Psoas muscle (tissue), 8 donors: ENCODE results near the gene COL2A1. TPM values are rescaled to one million over a fixed set of nuclear protein-coding genes. Genes with fewer than 3 reads are reported as not detected.

Experiments used
- ATAC-seq, 4 donors: fragments of 200-7000 bp; cut with Tn5 transposase; one replicate each; pipeline ENCODE4 v1.9.1; 2020; ENCODE audit warnings: moderate library complexity in 3 of 4, mild to moderate bottlenecking in 2 of 4
- DNase-seq, 2 donors: peaks; one replicate each; pipeline ENCODE4 v3.0.0-alpha.2; 2020
- H3K27ac ChIP-seq: fragments of 200-600 bp; one replicate; pipeline ENCODE4 v1.8.0; 2022
- H3K27me3 ChIP-seq, 3 donors: fragments of 200-600 bp in 1 of 3; one replicate each; pipeline versions ENCODE4 v1.6.1 to v1.8.0; 2013 to 2022; ENCODE audit warnings: low read length in 2 of 3, mild to moderate bottlenecking in 2 of 3, moderate library complexity in 1 of 3; ENCODE audit not compliant: insufficient read depth in 3 of 3
- H3K36me3 ChIP-seq, 2 donors: fragments of 200-600 bp in 1 of 2; one replicate each; pipeline versions ENCODE4 v1.6.1 to v1.8.0; 2013 to 2022; ENCODE audit warnings: low read depth in 1 of 2, mild to moderate bottlenecking in 1 of 2, moderate library complexity in 1 of 2; ENCODE audit not compliant: insufficient read depth in 1 of 2
- H3K4me1 ChIP-seq: fragments of 200-600 bp; one replicate; pipeline ENCODE4 v1.8.0; 2022
- H3K4me3 ChIP-seq: fragments of 200-600 bp; one replicate; pipeline ENCODE4 v1.8.0; 2022; ENCODE audit warnings: mild to moderate bottlenecking
- H3K9me3 ChIP-seq: fragments of 200-600 bp; one replicate; pipeline ENCODE4 v1.8.0; 2022
- CTCF ChIP-seq: fragments of 200-600 bp; IDR thresholded peaks from one replicate; pipeline ENCODE4 v1.8.0; 2022; ENCODE audit warnings: antibody characterized with exemption
- WGBS, 3 donors: extraction: QIAGEN DNeasy Blood & Tissue Kit; methylation state at CpG; one replicate each; pipeline versions ENCODE4 v1.1.6 to v1.1.7; 2013; 5-methylcytosine and 5-hydroxymethylcytosine counted together
- intact Hi-C, 2 donors: fragments of 100-400 bp; cut with DNase I; formaldehyde crosslinking; loops; one replicate each; pipeline versions ENCODE4 v1.11.0 to v1.14.2; 2022
- polyA plus RNA-seq, 3 donors: library from polyadenylated mRNA; stranded (reverse); fragments of 200-250 nt; gene quantifications; one replicate each; pipeline ENCODE4 v1.2.3, GENCODE V29; 2013
- total RNA-seq, 4 donors: library from RNA; stranded (reverse); fragmentation: NEBNext Ultra II Directional in 2 of 4; extraction: Animal tissue kit (Norgen Biotek cat#: 25700) in 2 of 4; gene quantifications; one replicate each; pipeline versions ENCODE4 v1.2.1 to v1.2.4, GENCODE V29; 2021 to 2023
- donor health status: healthy with polysubstance abuse.
- donor health status: DM: no; HTN: no; CAD: no; lungs with moderate emphysema.
- donor health status: Bipolar disorder and iron deficiency.
- donor health status: healthy.
- donor health status: DM: yes; HTN: yes; CAD: no.
- donor health status: DM: no; HTN: no; CAD: no.
- donor health status: DM: no; HTN: no; CAD: no.
- donor health status: DM: yes; HTN: yes; CAD: no.

Gene COL2A1
- total and polyA plus RNA-seq, 7 donors: 0.06 to 0.41 (median 0.07) TPM; not detected in 4

GRCh38 chr12:47949441-47950341 lies 54.6 kb downstream of the COL2A1 start:
- 54 to 59% (median 57%) methylated on average over 32 of the region's 32 CpGs for WGBS, 3 donors
- Histone ChIP-seq H3K27ac (no peak overlapping the region), H3K9me3 (no peaks in the 10 kb centered on the region), H3K4me1 (no peaks in the 10 kb centered on the region), H3K27me3 (no peaks in the 10 kb centered on the region), H3K4me3 (no peak overlapping the region), H3K36me3 (no peaks in the 10 kb centered on the region)
- ATAC-seq (peak; percentile 85 to 96 (median 88)), DNase-seq (peak; percentile 79 to 84)
- TF ChIP-seq CTCF: peak; percentile 75
- intact Hi-C loops: loop anchor here in 1 of 2 donors (5.0 kb wide), 2 partner anchors 82 to 232 kb away; no protein-coding TSS in a partner anchor

GRCh38 chr12:47947341-47947740 lies 56.9 kb downstream of the COL2A1 start:
- intact Hi-C loops: no loop called here
- no peaks in the 10 kb centered on the region for H3K9me3 ChIP-seq
- 59 to 66% (median 61%) methylated on average over 12 of the region's 12 CpGs for WGBS, 3 donors
- no peak for TF ChIP-seq CTCF
- no peak for ATAC-seq
- H3K27ac ChIP-seq: no peak overlapping the region
- no peak overlapping the region for H3K4me3 ChIP-seq
- H3K27me3 ChIP-seq: peaks cover 0 to 9% (median 0%) of the 10 kb centered on the region in 3 donors
- no peaks in the 10 kb centered on the region for H3K4me1 ChIP-seq
- DNase-seq: no peak
- no peaks in the 10 kb centered on the region for H3K36me3 ChIP-seq

- H3K27ac ChIP-seq: no peak overlapping the region
- ATAC-seq (no peak), DNase-seq (no peak)
- WGBS, 3 donors: 67 to 76% (median 74%) methylated on average over 26 to 27 of the region's 27 CpGs
- no peaks in the 10 kb centered on the region for H3K4me1 ChIP-seq
- no peaks in the 10 kb centered on the region for H3K9me3 ChIP-seq
- no peak for TF ChIP-seq CTCF
- H3K4me3 ChIP-seq: no peak overlapping the region
- H3K36me3 ChIP-seq: no peaks in the 10 kb centered on the region
- peaks cover 0 to 16% (median 4%) of the 10 kb centered on the region in 3 donors for H3K27me3 ChIP-seq
- intact Hi-C loops: no loop called here
These were observed 57.6 kb downstream of the COL2A1 start for GRCh38 chr12:47946413-47947323.

GRCh38 chr12:47945341-47945728 lies 58.9 kb downstream of the COL2A1 start:
- intact Hi-C loops: no loop called here
- H3K36me3 ChIP-seq: no peaks in the 10 kb centered on the region
- no peaks in the 10 kb centered on the region for H3K9me3 ChIP-seq
- 68 to 77% (median 74%) methylated on average over 1 of the region's 1 CpG for WGBS, 3 donors
- ATAC-seq: no peak
- no peak for DNase-seq
- H3K27me3 ChIP-seq: peaks cover 0 to 16% (median 4%) of the 10 kb centered on the region in 3 donors
- H3K4me1 ChIP-seq: no peaks in the 10 kb centered on the region
- H3K27ac ChIP-seq: no peak overlapping the region
- TF ChIP-seq CTCF: no peak
- H3K4me3 ChIP-seq: no peak overlapping the region
